Measurements from ENCODE around the gene PAX9.

PAX9 gene

DNA sequence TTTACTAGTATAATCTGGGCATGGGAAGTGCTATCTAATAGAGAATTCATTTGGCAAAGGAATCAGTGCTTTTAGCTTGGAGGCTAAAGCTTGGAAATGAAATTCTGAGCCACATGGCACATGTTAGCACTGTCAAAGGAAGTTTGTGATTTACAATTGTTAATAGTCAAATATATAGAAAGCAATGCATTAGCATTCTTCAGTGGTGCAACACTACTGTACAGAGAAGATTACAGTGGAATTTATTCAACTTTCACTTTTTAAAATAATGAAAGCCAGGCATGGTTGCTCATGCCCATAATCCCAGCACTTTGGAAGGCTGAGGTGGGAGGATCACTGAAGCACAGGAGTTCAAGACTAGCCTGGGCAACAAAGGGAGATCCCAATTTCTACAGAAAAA is 45.9 kb downstream of the PAX9 start:
- DNase-seq (ENCODE audit: low spot score) = no peak
- TF ChIP-seq, protein P1, sequence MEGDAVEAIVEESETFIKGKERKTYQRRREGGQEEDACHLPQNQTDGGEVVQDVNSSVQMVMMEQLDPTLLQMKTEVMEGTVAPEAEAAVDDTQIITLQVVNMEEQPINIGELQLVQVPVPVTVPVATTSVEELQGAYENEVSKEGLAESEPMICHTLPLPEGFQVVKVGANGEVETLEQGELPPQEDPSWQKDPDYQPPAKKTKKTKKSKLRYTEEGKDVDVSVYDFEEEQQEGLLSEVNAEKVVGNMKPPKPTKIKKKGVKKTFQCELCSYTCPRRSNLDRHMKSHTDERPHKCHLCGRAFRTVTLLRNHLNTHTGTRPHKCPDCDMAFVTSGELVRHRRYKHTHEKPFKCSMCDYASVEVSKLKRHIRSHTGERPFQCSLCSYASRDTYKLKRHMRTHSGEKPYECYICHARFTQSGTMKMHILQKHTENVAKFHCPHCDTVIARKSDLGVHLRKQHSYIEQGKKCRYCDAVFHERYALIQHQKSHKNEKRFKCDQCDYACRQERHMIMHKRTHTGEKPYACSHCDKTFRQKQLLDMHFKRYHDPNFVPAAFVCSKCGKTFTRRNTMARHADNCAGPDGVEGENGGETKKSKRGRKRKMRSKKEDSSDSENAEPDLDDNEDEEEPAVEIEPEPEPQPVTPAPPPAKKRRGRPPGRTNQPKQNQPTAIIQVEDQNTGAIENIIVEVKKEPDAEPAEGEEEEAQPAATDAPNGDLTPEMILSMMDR (IDR thresholded peaks at IDR 0.05; ENCODE audit: extremely low read depth, insufficient read depth, missing control alignments) = no peak
- in situ Hi-C loops (cut with MboI; ENCODE audit: low pct_unique_long_range_greater_than_20kb, low sequenced_read_pairs, unreplicated experiment) = no loop called here

DNA sequence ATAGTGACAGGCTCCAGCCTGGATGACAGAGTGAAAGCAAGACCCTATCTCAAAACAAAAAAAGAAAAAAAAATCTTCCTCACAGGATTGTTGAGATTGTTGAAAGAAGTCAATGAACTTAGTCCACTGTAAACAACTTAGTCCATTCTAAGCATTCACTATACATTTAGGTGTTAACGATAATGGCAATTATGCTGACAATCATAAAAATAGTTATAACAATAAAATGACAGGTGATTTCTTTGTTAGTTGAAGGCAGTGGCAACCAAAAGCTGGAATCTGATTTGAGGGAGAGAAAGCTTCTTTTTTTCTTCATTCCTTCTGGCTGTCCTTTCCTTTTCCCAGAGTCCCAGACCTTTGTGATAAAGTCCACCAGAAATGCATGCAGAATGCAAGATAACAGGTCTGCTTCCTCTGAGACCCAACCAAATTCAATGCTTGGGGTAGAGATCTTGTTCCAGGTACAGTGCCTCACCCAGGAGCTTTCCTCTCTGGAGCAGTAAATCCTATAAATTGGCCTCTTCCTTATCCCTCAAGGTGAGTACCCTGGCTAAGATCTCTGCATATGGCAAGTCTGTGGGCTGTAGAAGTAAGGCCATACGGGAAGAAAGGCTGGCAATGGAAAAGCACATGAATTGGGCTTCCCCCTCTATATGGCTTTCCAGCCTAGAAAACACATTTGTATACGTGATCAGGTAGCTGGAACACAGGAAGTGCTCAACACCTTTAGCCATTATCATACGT is 52.5 kb downstream of the PAX9 start:
- in situ Hi-C loops (cut with MboI; ENCODE audit: low pct_unique_long_range_greater_than_20kb, low sequenced_read_pairs, unreplicated experiment) = no loop called here

DNA sequence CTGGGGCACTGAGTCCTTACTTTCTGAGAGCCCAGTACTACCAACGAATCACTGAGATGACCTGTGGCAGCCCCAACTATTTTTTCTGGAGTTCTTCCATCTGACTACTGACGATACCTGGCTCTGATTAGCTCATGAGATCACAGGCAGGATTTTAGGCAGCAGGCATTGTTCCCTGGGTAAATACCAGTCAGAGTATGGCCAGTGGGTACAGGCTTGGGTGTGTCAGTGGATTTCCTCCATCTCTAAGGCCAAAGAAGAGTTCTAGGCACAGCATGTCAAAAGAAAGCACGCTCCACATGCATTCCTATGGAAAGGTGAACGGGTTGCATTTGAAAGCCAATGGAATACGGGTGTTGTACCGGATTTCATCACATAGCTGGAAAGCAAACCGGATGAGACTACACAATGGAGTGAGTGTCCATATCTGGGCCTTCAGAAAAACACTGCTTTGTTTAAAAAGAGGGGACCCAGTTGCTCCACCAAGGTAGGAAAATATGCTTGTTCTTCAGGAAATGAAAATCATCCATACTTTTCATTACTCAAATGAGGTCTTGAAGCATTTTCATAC is 55.0 kb downstream of the PAX9 start:
- in situ Hi-C loops (cut with MboI; ENCODE audit: low pct_unique_long_range_greater_than_20kb, low sequenced_read_pairs, unreplicated experiment) = no loop called here
- TF ChIP-seq, protein P1 (IDR thresholded peaks at IDR 0.05; ENCODE audit: extremely low read depth, insufficient read depth, missing control alignments) = no peak
- DNase-seq (ENCODE audit: low spot score) = no peak

More for the DNA sequence above, 52.5 kb downstream of the PAX9 start:
- TF ChIP-seq, protein P1 (IDR thresholded peaks at IDR 0.05; ENCODE audit: extremely low read depth, insufficient read depth, missing control alignments) = no peak
- DNase-seq (ENCODE audit: low spot score) = no peak

DNA sequence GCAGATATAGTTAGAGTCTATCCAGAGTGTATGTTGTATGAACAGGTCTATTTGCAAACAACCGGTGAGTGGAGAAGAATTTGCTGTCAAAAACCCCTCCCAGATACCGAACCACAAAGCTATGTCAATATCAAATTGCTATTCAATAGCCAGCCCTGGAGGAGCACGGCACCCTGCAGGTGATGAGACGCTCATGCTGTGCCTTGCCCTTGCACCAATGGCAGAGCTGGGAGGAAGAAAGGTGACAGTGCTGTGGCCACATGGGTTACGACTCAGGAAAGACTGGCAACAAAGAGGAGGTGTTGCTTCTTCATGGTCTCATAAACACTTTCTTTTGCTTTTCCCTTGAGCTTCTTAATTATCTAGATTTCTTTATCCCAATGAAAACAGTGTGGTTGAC is 55.7 kb downstream of the PAX9 start:
- in situ Hi-C loops (cut with MboI; ENCODE audit: low pct_unique_long_range_greater_than_20kb, low sequenced_read_pairs, unreplicated experiment) = no loop called here
- no peak for DNase-seq (ENCODE audit: low spot score)
- TF ChIP-seq, protein P1 (IDR thresholded peaks at IDR 0.05; ENCODE audit: extremely low read depth, insufficient read depth, missing control alignments) = no peak

DNA sequence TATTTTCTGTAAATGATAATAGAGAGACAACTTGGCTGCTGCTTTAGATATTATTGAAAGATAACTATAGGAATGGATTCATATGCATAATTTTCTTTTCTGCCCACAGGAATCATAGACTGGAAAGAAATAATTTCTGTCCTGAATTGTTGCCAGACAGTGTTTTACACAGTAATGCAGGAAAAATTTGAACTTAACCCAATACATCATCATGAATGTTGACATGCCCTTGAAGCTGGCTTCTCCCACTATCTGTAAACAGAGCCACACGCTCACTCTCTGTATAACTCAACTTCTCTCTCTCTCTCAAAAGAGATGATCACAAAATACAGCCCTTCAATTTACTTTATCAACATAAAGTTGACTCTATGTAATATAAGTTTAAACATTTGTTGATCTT is 56.6 kb downstream of the PAX9 start:
- in situ Hi-C loops (cut with MboI; ENCODE audit: low pct_unique_long_range_greater_than_20kb, low sequenced_read_pairs, unreplicated experiment) = no loop called here
- DNase-seq (ENCODE audit: low spot score) = no peak
- TF ChIP-seq, protein P1 (IDR thresholded peaks at IDR 0.05; ENCODE audit: extremely low read depth, insufficient read depth, missing control alignments) = no peak

DNA sequence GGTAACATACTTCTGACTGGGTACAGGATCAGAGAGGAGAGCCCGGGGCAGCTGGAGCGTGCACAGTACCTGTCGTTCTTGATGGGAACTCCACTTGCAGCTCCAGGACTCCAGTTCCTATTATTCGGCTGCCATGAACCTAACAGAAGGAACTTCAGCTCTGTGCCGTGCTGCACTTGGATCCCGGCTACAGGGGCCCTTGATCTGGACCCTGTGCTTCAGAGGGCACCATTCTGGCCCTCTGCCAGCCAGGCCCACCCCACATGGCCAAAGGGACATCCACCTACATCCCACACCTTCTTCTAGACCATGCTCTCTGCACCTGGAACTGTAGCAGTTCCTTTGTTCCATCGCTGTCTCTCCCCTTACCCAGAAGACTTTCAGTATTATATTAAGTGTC is 58.2 kb downstream of the PAX9 start:
- TF ChIP-seq, protein P1 (IDR thresholded peaks at IDR 0.05; ENCODE audit: extremely low read depth, insufficient read depth, missing control alignments) = no peak
- in situ Hi-C loops (cut with MboI; ENCODE audit: low pct_unique_long_range_greater_than_20kb, low sequenced_read_pairs, unreplicated experiment) = no loop called here
- DNase-seq (ENCODE audit: low spot score) = no peak

Measured in GM13977 (cell line).